ENCODE results near the gene RNASE1.

DNA sequence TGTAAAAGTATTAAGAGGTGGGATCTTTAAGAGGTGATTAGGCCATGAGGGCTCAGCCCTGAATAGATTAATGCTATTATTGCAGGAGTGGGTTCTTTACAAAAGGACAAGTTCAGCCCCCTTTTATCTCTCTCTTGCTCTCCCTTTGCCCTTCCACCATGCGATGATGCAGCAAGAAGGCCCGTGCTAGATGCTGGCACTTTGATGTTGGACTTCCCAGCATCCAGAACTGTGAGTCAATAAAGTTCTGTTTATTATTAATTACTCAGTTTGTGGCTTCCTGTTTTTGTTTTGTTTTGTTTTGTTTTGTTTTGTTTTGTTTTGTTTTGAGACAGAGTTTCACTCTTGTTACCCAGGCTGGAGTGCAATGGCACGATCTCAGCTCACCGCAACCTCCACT, 10.1 kb downstream of the RNASE1 start:
- TF ChIP-seq, protein P1, sequence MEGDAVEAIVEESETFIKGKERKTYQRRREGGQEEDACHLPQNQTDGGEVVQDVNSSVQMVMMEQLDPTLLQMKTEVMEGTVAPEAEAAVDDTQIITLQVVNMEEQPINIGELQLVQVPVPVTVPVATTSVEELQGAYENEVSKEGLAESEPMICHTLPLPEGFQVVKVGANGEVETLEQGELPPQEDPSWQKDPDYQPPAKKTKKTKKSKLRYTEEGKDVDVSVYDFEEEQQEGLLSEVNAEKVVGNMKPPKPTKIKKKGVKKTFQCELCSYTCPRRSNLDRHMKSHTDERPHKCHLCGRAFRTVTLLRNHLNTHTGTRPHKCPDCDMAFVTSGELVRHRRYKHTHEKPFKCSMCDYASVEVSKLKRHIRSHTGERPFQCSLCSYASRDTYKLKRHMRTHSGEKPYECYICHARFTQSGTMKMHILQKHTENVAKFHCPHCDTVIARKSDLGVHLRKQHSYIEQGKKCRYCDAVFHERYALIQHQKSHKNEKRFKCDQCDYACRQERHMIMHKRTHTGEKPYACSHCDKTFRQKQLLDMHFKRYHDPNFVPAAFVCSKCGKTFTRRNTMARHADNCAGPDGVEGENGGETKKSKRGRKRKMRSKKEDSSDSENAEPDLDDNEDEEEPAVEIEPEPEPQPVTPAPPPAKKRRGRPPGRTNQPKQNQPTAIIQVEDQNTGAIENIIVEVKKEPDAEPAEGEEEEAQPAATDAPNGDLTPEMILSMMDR (conservative IDR thresholded peaks at IDR 0.05): no peak
- TF ChIP-seq ZFX (IDR thresholded peaks at IDR 0.05): no peak

All from C4-2B (cell line).